IPS-11a (cell line): ENCODE measurements around the gene GNG12.

Source experiments
- H3K4me3 ChIP-seq: one replicate; pipeline ENCODE4 v1.5.1; 2013; ENCODE audit warnings: low read depth, low read length, control low read depth

The GNG12 gene

GRCh38 chr1:67816095-67816475 lies 17.2 kb downstream of the GNG12 start:
- no peak overlapping the region for H3K4me3 ChIP-seq

GRCh38 chr1:67815303-67816094 lies 17.8 kb downstream of the GNG12 start:
- no peak overlapping the region for H3K4me3 ChIP-seq

GRCh38 chr1:67814121-67814772 lies 19.0 kb downstream of the GNG12 start:
- H3K4me3 ChIP-seq: no peak overlapping the region

GRCh38 chr1:67812226-67812625 lies 21.0 kb downstream of the GNG12 start:
- no peak overlapping the region for H3K4me3 ChIP-seq

- H3K4me3 ChIP-seq: no peak overlapping the region
Measured at GRCh38 chr1:67811781-67812180, 21.5 kb downstream of the GNG12 start.

GRCh38 chr1:67809887-67810286 lies 23.4 kb downstream of the GNG12 start:
- H3K4me3 ChIP-seq: no peak overlapping the region

- H3K4me3 ChIP-seq: no peak overlapping the region
Measured at GRCh38 chr1:67807282-67807681, 26.0 kb downstream of the GNG12 start.

- no peak overlapping the region for H3K4me3 ChIP-seq
Measured at GRCh38 chr1:67804710-67805109, 28.6 kb downstream of the GNG12 start.

GRCh38 chr1:67803380-67804279 lies 29.6 kb downstream of the GNG12 start:
- no peak overlapping the region for H3K4me3 ChIP-seq

- no peak overlapping the region for H3K4me3 ChIP-seq
Measured at GRCh38 chr1:67802565-67802964, 30.7 kb downstream of the GNG12 start.

GRCh38 chr1:67801903-67802302 lies 31.4 kb downstream of the GNG12 start:
- H3K4me3 ChIP-seq: no peak overlapping the region

GRCh38 chr1:67795179-67795912 lies 37.9 kb downstream of the GNG12 start:
- no peak overlapping the region for H3K4me3 ChIP-seq

GRCh38 chr1:67793562-67793961 lies 39.7 kb downstream of the GNG12 start:
- no peak overlapping the region for H3K4me3 ChIP-seq

GRCh38 chr1:67792741-67793458 lies 40.4 kb downstream of the GNG12 start:
- H3K4me3 ChIP-seq: no peak overlapping the region

- no peak overlapping the region for H3K4me3 ChIP-seq
Measured at GRCh38 chr1:67792103-67792502, 41.2 kb downstream of the GNG12 start.

- H3K4me3 ChIP-seq: no peak overlapping the region
Measured at GRCh38 chr1:67791686-67792085, 41.6 kb downstream of the GNG12 start.

GRCh38 chr1:67791261-67791660 lies 42.0 kb downstream of the GNG12 start:
- no peak overlapping the region for H3K4me3 ChIP-seq

- no peak overlapping the region for H3K4me3 ChIP-seq
Measured at GRCh38 chr1:67790201-67790692, 43.0 kb downstream of the GNG12 start.

GRCh38 chr1:67789551-67789950 lies 43.7 kb downstream of the GNG12 start:
- H3K4me3 ChIP-seq: no peak overlapping the region

- H3K4me3 ChIP-seq: no peak overlapping the region
Measured at GRCh38 chr1:67788904-67789303, 44.4 kb downstream of the GNG12 start.
